ENCODE measurements around the gene RTKN2. TPM values are rescaled to one million over a fixed set of nuclear protein-coding genes. Genes with fewer than 3 reads are reported as not detected.

The RTKN2 gene
- total RNA-seq, 1 donor from 2014 or later = 6.7 TPM

- no peak for TF ChIP-seq CTCF (IDR thresholded peaks at IDR 0.05; ENCODE audit: insufficient read depth, low read length, poor library complexity, severe bottlenecking)
- no peak for DNase-seq (ENCODE audit: low read depth)
Measured at GRCh38 chr10:62205750-62206399, 62.8 kb downstream of the RTKN2 start.

DNA sequence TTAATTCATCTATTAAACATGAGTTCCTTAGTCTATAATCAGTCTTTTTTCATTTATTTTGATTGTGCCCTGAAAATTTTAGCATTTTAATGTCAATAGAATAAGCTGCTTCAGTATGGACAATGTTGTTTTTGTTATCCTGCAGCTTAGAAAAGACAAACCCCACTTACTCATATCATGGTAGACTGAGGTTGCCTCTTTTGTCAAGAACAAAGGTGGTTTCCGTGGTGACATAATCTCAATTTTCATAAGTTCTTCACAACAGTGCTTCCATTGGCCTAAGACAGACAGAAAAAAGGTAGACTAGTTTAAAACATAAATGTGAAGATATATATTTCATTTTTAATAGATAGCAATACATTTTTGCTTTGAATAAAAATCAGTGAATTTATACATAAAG lies 69.1 kb downstream of the RTKN2 start:
- DNase-seq (ENCODE audit: low read depth) = no peak
- no peak overlapping the region for H3K4me3 ChIP-seq (ENCODE audit: low read depth, low read length)
- H3K27me3 ChIP-seq (ENCODE audit: control insufficient read depth, insufficient read depth, low read length) = no peaks in the 10 kb centered on the region
- no peak for TF ChIP-seq CTCF (IDR thresholded peaks at IDR 0.05; ENCODE audit: insufficient read depth, low read length, poor library complexity, severe bottlenecking)
- H3K36me3 ChIP-seq (ENCODE audit: control insufficient read depth, insufficient read depth, low read length) = peaks cover 1% of the 10 kb centered on the region

More at GRCh38 chr10:62205750-62206399, 62.8 kb downstream of the RTKN2 start:
- H3K27me3 ChIP-seq (ENCODE audit: control insufficient read depth, insufficient read depth, low read length) = no peaks in the 10 kb centered on the region
- no peak overlapping the region for H3K4me3 ChIP-seq (ENCODE audit: low read depth, low read length)
- H3K36me3 ChIP-seq (ENCODE audit: control insufficient read depth, insufficient read depth, low read length) = no peaks in the 10 kb centered on the region

DNA sequence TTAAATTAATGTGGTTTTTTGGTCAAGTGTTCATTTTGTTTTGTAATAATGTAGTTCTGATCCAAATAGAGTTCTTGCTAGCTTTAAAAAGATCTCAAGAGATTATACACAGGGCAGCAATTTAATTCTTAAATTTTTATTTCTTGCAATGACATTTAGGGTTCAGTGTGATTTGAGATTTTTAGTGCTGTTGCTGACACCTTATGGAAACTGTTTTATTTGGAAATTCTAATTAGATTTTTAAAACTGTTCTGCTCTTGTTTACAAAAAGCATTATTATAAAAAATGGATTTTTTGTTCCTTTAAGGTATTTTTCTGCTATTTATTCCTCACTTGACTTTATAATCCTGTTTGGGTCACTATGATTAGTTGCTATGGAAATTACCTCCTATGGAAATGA lies 72.1 kb downstream of the RTKN2 start:
- no peak for DNase-seq (ENCODE audit: low read depth)
- Histone ChIP-seq H3K36me3 (ENCODE audit: control insufficient read depth, insufficient read depth, low read length) (peaks cover 1% of the 10 kb centered on the region), H3K27me3 (ENCODE audit: control insufficient read depth, insufficient read depth, low read length) (no peaks in the 10 kb centered on the region), H3K4me3 (ENCODE audit: low read depth, low read length) (no peak overlapping the region)
- no peak for TF ChIP-seq CTCF (IDR thresholded peaks at IDR 0.05; ENCODE audit: insufficient read depth, low read length, poor library complexity, severe bottlenecking)

- Histone ChIP-seq H3K36me3 (ENCODE audit: control insufficient read depth, insufficient read depth, low read length) (peaks cover 1% of the 10 kb centered on the region), H3K4me3 (ENCODE audit: low read depth, low read length) (no peak overlapping the region), H3K27me3 (ENCODE audit: control insufficient read depth, insufficient read depth, low read length) (no peaks in the 10 kb centered on the region)
- DNase-seq (ENCODE audit: low read depth) = no peak
- TF ChIP-seq CTCF (IDR thresholded peaks at IDR 0.05; ENCODE audit: insufficient read depth, low read length, poor library complexity, severe bottlenecking) = no peak
Measured at GRCh38 chr10:62195675-62195926, 73.0 kb downstream of the RTKN2 start.

DNA sequence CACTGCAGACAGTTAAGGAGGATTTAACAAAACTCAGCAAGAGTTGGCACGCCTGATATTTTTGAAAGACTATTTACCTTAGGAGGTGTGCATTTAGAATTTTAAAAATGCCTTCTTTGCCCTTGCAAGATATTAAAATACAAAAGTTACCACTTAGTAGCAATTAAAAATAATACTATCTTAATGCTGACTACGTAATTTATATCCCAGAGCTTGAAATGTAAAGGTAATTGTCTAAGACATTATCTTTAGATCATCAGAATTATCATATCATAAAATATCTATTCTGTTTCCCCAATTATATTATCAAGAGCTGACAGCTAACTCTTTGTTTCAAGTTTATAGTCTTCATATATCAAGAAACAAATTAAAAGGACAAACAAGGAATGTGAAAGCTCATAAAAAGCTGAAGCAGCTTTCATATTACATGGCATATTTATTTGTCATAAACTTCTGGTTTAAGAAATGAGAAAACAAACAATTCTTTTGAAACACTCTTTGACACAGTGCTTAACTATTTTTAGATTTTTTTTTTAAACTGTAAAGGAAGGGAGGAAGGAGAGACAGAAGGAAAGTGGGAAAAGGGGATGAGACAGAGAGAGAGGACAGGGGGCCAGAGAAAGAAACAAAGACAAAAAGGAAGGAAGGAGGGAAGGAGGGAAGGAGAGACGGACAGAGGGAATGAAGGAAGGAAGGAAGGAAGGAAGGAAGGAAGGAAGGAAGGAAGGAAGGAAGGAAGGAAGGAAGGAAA lies 73.5 kb downstream of the RTKN2 start:
- DNase-seq (ENCODE audit: low read depth) = no peak
- Histone ChIP-seq H3K36me3 (ENCODE audit: control insufficient read depth, insufficient read depth, low read length) (peaks cover 1% of the 10 kb centered on the region), H3K4me3 (ENCODE audit: low read depth, low read length) (no peak overlapping the region), H3K27me3 (ENCODE audit: control insufficient read depth, insufficient read depth, low read length) (no peaks in the 10 kb centered on the region)
- TF ChIP-seq CTCF (IDR thresholded peaks at IDR 0.05; ENCODE audit: insufficient read depth, low read length, poor library complexity, severe bottlenecking) = no peak

DNA sequence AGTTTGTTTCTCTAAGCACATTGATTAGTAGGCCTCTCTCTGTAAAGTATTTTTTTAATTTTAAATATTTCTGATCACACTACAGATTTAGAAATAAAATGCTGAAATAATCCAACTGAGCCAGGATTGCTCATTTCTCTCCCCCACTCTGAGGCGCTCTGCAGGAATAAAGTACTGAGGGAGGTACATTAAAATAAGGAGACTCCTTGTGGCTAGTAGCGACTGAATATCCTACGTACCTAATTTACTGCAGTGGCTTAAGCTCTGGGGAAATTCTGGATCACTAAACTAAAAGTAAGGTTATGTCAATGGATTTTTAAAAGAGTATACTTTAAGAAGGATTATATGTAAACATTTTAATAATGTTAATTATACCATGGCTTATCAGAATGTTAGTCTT lies 75.2 kb downstream of the RTKN2 start:
- no peak for TF ChIP-seq CTCF (IDR thresholded peaks at IDR 0.05; ENCODE audit: insufficient read depth, low read length, poor library complexity, severe bottlenecking)
- Histone ChIP-seq H3K27me3 (ENCODE audit: control insufficient read depth, insufficient read depth, low read length) (no peaks in the 10 kb centered on the region), H3K4me3 (ENCODE audit: low read depth, low read length) (no peak overlapping the region), H3K36me3 (ENCODE audit: control insufficient read depth, insufficient read depth, low read length) (peaks cover 1% of the 10 kb centered on the region)
- no peak for DNase-seq (ENCODE audit: low read depth)
